PC-3 (cell line): ENCODE results near the gene RELL1. TPM values are rescaled to one million over a fixed set of nuclear protein-coding genes. Genes with fewer than 3 reads are reported as not detected.
A peak's percentile ranks its signal among the peaks of the same experiment; 100 is the strongest.

Experiments used
- ATAC-seq: fragments of 200-7000 bp; cut with Tn5 transposase; 2 replicates; pipeline ENCODE4 v1.9.1; 2020; ENCODE audit warnings: mild to moderate bottlenecking, moderate library complexity
- BruUV-seq: library from RNA; stranded (reverse); fragments of 400-500 nt; replicated peaks from 2 replicates; lab custom pipeline; 2021; lab: Mats Ljungman, UMichigan
- CTCF ChIA-PET: fragments of 300-600 bp; sonication (Branson Sonifier 250); formaldehyde crosslinking; loops from one replicate; lab custom pipeline; 2022; ENCODE audit warnings: antibody characterized with exemption; lab: Charles Lee
- POLR2A ChIA-PET: fragments of 300-600 bp; sonication (Branson Sonifier 250); formaldehyde crosslinking; loops from one replicate; lab custom pipeline; 2022; ENCODE audit warnings: antibody characterized with exemption; ENCODE audit not compliant: unreplicated experiment; lab: Charles Lee
- DNase-seq: peaks from one replicate; pipeline ENCODE4 v3.0.0-alpha.2; 2015
- H2AFZ ChIP-seq: fragments of 300-600 bp; sonication (generic); 2 replicates; pipeline ENCODE4 v1.6.0; 2016; ENCODE audit warnings: antibody characterized with exemption, low read length
- H3F3A ChIP-seq: fragments of 300-600 bp; sonication (generic); one replicate; pipeline ENCODE4 v1.6.0; 2017; ENCODE audit warnings: antibody characterized with exemption, low read length, control low read depth, mild to moderate bottlenecking; ENCODE audit not compliant: unreplicated experiment
- H3K27ac ChIP-seq: fragments of 300-600 bp; sonication (generic); 2 replicates; pipeline ENCODE4 v1.5.1; 2016; ENCODE audit warnings: mild to moderate bottlenecking, low read length
- H3K27me3 ChIP-seq: fragments of 300-600 bp; sonication (generic); 2 replicates; pipeline ENCODE4 v1.6.1; 2016; ENCODE audit warnings: low read length, mixed read lengths
- H3K36me3 ChIP-seq: fragments of 300-600 bp; sonication (generic); 2 replicates; pipeline ENCODE4 v1.6.1; 2016; ENCODE audit warnings: low read depth, mixed run types, low read length, mixed read lengths
- H3K4me1 ChIP-seq: fragments of 300-600 bp; sonication (generic); 2 replicates; pipeline ENCODE4 v1.5.1; 2016; ENCODE audit warnings: low read length; ENCODE audit not compliant: insufficient read depth
- H3K4me2 ChIP-seq: fragments of 300-600 bp; sonication (generic); 2 replicates; pipeline ENCODE4 v1.6.0; 2016; ENCODE audit warnings: low read length
- H3K4me3 ChIP-seq: fragments of 300-600 bp; sonication (generic); 2 replicates; pipeline ENCODE4 v1.5.1; 2016; ENCODE audit warnings: mild to moderate bottlenecking, low read length, mixed read lengths
- H3K79me2 ChIP-seq: fragments of 300-600 bp; sonication (generic); 2 replicates; pipeline ENCODE4 v1.6.1; 2017; ENCODE audit warnings: low read length, mixed read lengths
- H3K9ac ChIP-seq: fragments of 300-600 bp; sonication (generic); 2 replicates; pipeline ENCODE4 v1.6.0; 2016; ENCODE audit warnings: mild to moderate bottlenecking, low read length
- H3K9me2 ChIP-seq: fragments of 300-600 bp; sonication (generic); replicated peaks from 2 replicates; pipeline ENCODE4 v1.6.1; 2016; ENCODE audit warnings: mixed run types, low read length, mixed read lengths
- H3K9me3 ChIP-seq: fragments of 300-600 bp; sonication (generic); 2 replicates; pipeline ENCODE4 v1.6.1; 2016; ENCODE audit warnings: low read length, mixed read lengths
- H4K20me1 ChIP-seq: fragments of 300-600 bp; sonication (generic); 2 replicates; pipeline ENCODE4 v1.6.1; 2016; ENCODE audit warnings: low read length, mixed read lengths
- CTCF ChIP-seq: fragments of 300-600 bp; sonication (generic); conservative IDR thresholded peaks from 2 replicates; pipeline ENCODE4 v1.5.1; 2017; ENCODE audit warnings: antibody characterized with exemption, low read depth, mild to moderate bottlenecking, low read length
- EZH2 ChIP-seq: fragments of 300-600 bp; sonication (generic); IDR thresholded peaks from one replicate; pipeline ENCODE4 v1.6.1; 2017; ENCODE audit warnings: antibody characterized with exemption, mild to moderate bottlenecking, low read length; ENCODE audit not compliant: unreplicated experiment
- EZH2phosphoT487 ChIP-seq: fragments of 300-600 bp; sonication (generic); IDR thresholded peaks from 2 replicates; pipeline ENCODE4 v1.6.1; 2018; ENCODE audit warnings: mild to moderate bottlenecking, antibody characterized with exemption, low read length, borderline replicate concordance
- intact Hi-C: fragments of 100-400 bp; cut with micrococcal nuclease; formaldehyde crosslinking; loops from 2 replicates; pipeline ENCODE4 v1.9.0; 2023
- total RNA-seq: library from RNA; depleted of rRNA; stranded (reverse); fragments of >200 nt; gene quantifications from 2 replicates; pipeline ENCODE4 v1.2.3, GENCODE V29; 2014

RELL1 gene
- total RNA-seq, 1 experiment from 2014 or later, result 14.6 TPM

GRCh38 chr4:37567836-37568235, 118.3 kb downstream of the RELL1 start:
- no peak for DNase-seq
- no peaks in the 10 kb centered on the region for H3F3A ChIP-seq
- no peak overlapping the region for H3K9ac ChIP-seq
- no TSS peak for BruUV-seq
- no peaks in the 10 kb centered on the region for H3K27me3 ChIP-seq
- H3K79me2 ChIP-seq, result no peaks in the 10 kb centered on the region
- intact Hi-C loops, result no loop called here
- no peaks in the 10 kb centered on the region for H3K9me2 ChIP-seq
- H3K9me3 ChIP-seq, result no peaks in the 10 kb centered on the region
- H3K4me2 ChIP-seq, result no peak overlapping the region
- H2AFZ ChIP-seq, result no peak overlapping the region
- CTCF ChIA-PET, result no interaction called here
- no peaks in the 10 kb centered on the region for H4K20me1 ChIP-seq
- H3K4me3 ChIP-seq, result no peak overlapping the region
- POLR2A ChIA-PET, result no interaction called here
- no peaks in the 10 kb centered on the region for H3K36me3 ChIP-seq
- H3K27ac ChIP-seq, result no peak overlapping the region
- H3K4me1 ChIP-seq, result peaks cover 2% of the 10 kb centered on the region; the same call in 1 of the 2 replicates
- TF ChIP-seq CTCF (no peak), EZH2 (no peak), EZH2phosphoT487 (no peak)
- ATAC-seq, result no peak

- H3K9me3 ChIP-seq, result no peaks in the 10 kb centered on the region
- no peaks in the 10 kb centered on the region for H3K27me3 ChIP-seq
- H3K4me1 ChIP-seq, result peaks cover 24% of the 10 kb centered on the region
- H3F3A ChIP-seq, result no peaks in the 10 kb centered on the region
- H4K20me1 ChIP-seq, result no peaks in the 10 kb centered on the region
- no TSS peak for BruUV-seq
- no peak for TF ChIP-seq EZH2phosphoT487
- TF ChIP-seq CTCF, result no peak
- TF ChIP-seq EZH2, result no peak
- intact Hi-C loops, result no loop called here
- H3K36me3 ChIP-seq, result no peaks in the 10 kb centered on the region
- peak overlapping the region; percentile 96 for H3K27ac ChIP-seq
- H2AFZ ChIP-seq, result no peak overlapping the region
- no peaks in the 10 kb centered on the region for H3K79me2 ChIP-seq
- CTCF ChIA-PET, result no interaction called here
- ATAC-seq (peak; percentile 82), DNase-seq (peak; percentile 83)
- H3K9ac ChIP-seq, result peak overlapping the region; percentile 56
- H3K4me3 ChIP-seq, result no peak overlapping the region
- H3K9me2 ChIP-seq, result no peaks in the 10 kb centered on the region
- no peak overlapping the region; the same call in 1 of the 2 replicates for H3K4me2 ChIP-seq
- POLR2A ChIA-PET, result no interaction called here
These were observed 123.6 kb downstream of the RELL1 start for GRCh38 chr4:37562592-37562991.

- peak overlapping the region; percentile 96 for H3K27ac ChIP-seq
- 0 out of 2 replicates have a peak overlapping the region, but pooled peaks have one; percentile 11 for H3K4me2 ChIP-seq
- ATAC-seq (peak; percentile 46), DNase-seq (peak; percentile 77)
- TF ChIP-seq CTCF (no peak), EZH2phosphoT487 (no peak), EZH2 (no peak)
- POLR2A ChIA-PET, result no interaction called here
- peaks cover 24% of the 10 kb centered on the region for H3K4me1 ChIP-seq
- no peak overlapping the region for H2AFZ ChIP-seq
- H3K9ac ChIP-seq, result peak overlapping the region; percentile 56
- intact Hi-C loops, result no loop called here
- H4K20me1 ChIP-seq, result no peaks in the 10 kb centered on the region
- no peaks in the 10 kb centered on the region for H3K79me2 ChIP-seq
- CTCF ChIA-PET, result no interaction called here
- no peaks in the 10 kb centered on the region for H3F3A ChIP-seq
- H3K9me3 ChIP-seq, result no peaks in the 10 kb centered on the region
- H3K27me3 ChIP-seq, result no peaks in the 10 kb centered on the region
- H3K4me3 ChIP-seq, result no peak overlapping the region
- no peaks in the 10 kb centered on the region for H3K9me2 ChIP-seq
- H3K36me3 ChIP-seq, result no peaks in the 10 kb centered on the region
- BruUV-seq, result no TSS peak
These were observed 124.4 kb downstream of the RELL1 start for GRCh38 chr4:37561803-37562207.
